CD4-positive, alpha-beta T cell treated with Interleukin-6 at 100 ng/mL for 8 hours (primary cell): ENCODE data around the gene PHF12.
"Not testable (repeated sequence)": the region's sequence is repeated elsewhere in the genome, so short reads cannot be mapped to it uniquely, and the experiment has no call there.

Source experiments
- DNase-seq: peaks from one replicate; pipeline ENCODE4 v3.0.0-alpha.2; 2020; ENCODE audit warnings: mixed read lengths, low spot score

The PHF12 gene

GRCh38 chr17:28882154-28882895 lies 69.0 kb downstream of the PHF12 start:
- no peak for DNase-seq

- DNase-seq, result no peak
Observed at GRCh38 chr17:28881533-28882056, 69.7 kb downstream of the PHF12 start.

- DNase-seq, result no peak
Observed at GRCh38 chr17:28880572-28880945, 70.8 kb downstream of the PHF12 start.

- DNase-seq, result no peak
Observed at GRCh38 chr17:28879886-28880571, 71.3 kb downstream of the PHF12 start.

GRCh38 chr17:28878981-28879380 lies 72.3 kb downstream of the PHF12 start:
- DNase-seq, result no peak

- DNase-seq, result no peak
Observed at GRCh38 chr17:28878158-28878910, 73.0 kb downstream of the PHF12 start.

GRCh38 chr17:28877150-28877711 lies 74.1 kb downstream of the PHF12 start:
- DNase-seq, result not testable (repeated sequence)

GRCh38 chr17:28875848-28876550 lies 75.3 kb downstream of the PHF12 start:
- no peak for DNase-seq

GRCh38 chr17:28874750-28875149 lies 76.6 kb downstream of the PHF12 start:
- no peak for DNase-seq

GRCh38 chr17:28873839-28874238 lies 77.5 kb downstream of the PHF12 start:
- DNase-seq, result no peak

GRCh38 chr17:28871056-28871579 lies 80.2 kb downstream of the PHF12 start:
- DNase-seq, result peak; percentile 60

- DNase-seq, result no peak
Observed at GRCh38 chr17:28867276-28867675, 84.0 kb downstream of the PHF12 start.

GRCh38 chr17:28865946-28866752 lies 85.2 kb downstream of the PHF12 start:
- no peak for DNase-seq

- no peak for DNase-seq
Observed at GRCh38 chr17:28864991-28865849, 86.1 kb downstream of the PHF12 start.

- no peak for DNase-seq
Observed at GRCh38 chr17:28863953-28864352, 87.4 kb downstream of the PHF12 start.

GRCh38 chr17:28862561-28862960 lies 88.8 kb downstream of the PHF12 start:
- DNase-seq, result no peak

GRCh38 chr17:28861393-28862203 lies 89.7 kb downstream of the PHF12 start:
- no peak for DNase-seq

GRCh38 chr17:28860363-28860808 lies 90.9 kb downstream of the PHF12 start:
- no peak for DNase-seq
